IMR-90 (cell line): ENCODE measurements around the gene CMKLR1. TPM values are rescaled to one million over a fixed set of nuclear protein-coding genes. Genes with fewer than 3 reads are reported as not detected.

Source experiments
- ATAC-seq: fragments of 200-7000 bp; cut with Tn5 transposase; 2 replicates; pipeline ENCODE4 v1.9.1; 2020; ENCODE audit warnings: low read depth, mild to moderate bottlenecking, moderate library complexity
- BruUV-seq: library from RNA; stranded (reverse); fragments of 400-500 nt; replicated peaks from 2 replicates; lab custom pipeline; 2021; lab: Mats Ljungman, UMichigan
- CTCF ChIA-PET: fragments of 300-600 bp; formaldehyde crosslinking; extraction: SDS; loops from one replicate; lab custom pipeline; 2021; ENCODE audit warnings: antibody characterized with exemption; lab: Yijun Ruan, JAX
- POLR2A ChIA-PET: fragments of 300-600 bp; sonication (Branson Sonifier 250); formaldehyde crosslinking; loops from one replicate; lab custom pipeline; 2022; ENCODE audit warnings: antibody characterized with exemption; ENCODE audit not compliant: unreplicated experiment; lab: Charles Lee
- DNase-seq: peaks from one replicate; pipeline ENCODE4 v3.0.0; 2013
- H2AFZ ChIP-seq: replicated peaks from 2 replicates; pipeline ENCODE3; 2013; ENCODE audit warnings: low read length, mild to moderate bottlenecking; ENCODE audit not compliant: poor library complexity
- H2AK5ac ChIP-seq: 2 replicates; pipeline ENCODE4 v1.6.1; 2013; ENCODE audit warnings: low read depth, low read length, inconsistent platforms
- H2AK9ac ChIP-seq: replicated peaks from 2 replicates; pipeline ENCODE3; 2013; ENCODE audit warnings: mild to moderate bottlenecking, low read depth, low read length, moderate library complexity; ENCODE audit not compliant: poor library complexity
- H2BK120ac ChIP-seq: 2 replicates; pipeline ENCODE4 v1.6.1; 2013; ENCODE audit warnings: low read depth, low read length, inconsistent platforms
- H2BK15ac ChIP-seq: 3 replicates; pipeline ENCODE4 v1.6.1; 2013; ENCODE audit warnings: low read depth, low read length, inconsistent platforms
- H2BK20ac ChIP-seq: 2 replicates; pipeline ENCODE4 v1.6.1; 2013; ENCODE audit warnings: low read depth, mild to moderate bottlenecking, inconsistent platforms, low read length, moderate library complexity
- H2BK5ac ChIP-seq: 2 replicates; pipeline ENCODE4 v1.6.1; 2013; ENCODE audit warnings: mild to moderate bottlenecking, low read depth, low read length, inconsistent platforms; ENCODE audit not compliant: poor library complexity, severe bottlenecking
- H3K14ac ChIP-seq: replicated peaks from 2 replicates; pipeline ENCODE4 v1.6.1; 2013; ENCODE audit warnings: low read depth, low read length, inconsistent platforms
- H3K18ac ChIP-seq: 2 replicates; pipeline ENCODE4 v1.6.1; 2013; ENCODE audit warnings: low read depth, low read length, control low read depth
- H3K23ac ChIP-seq: 2 replicates; pipeline ENCODE4 v1.6.1; 2013; ENCODE audit warnings: low read depth, low read length, inconsistent platforms
- H3K27ac ChIP-seq: 2 replicates; pipeline ENCODE4 v1.5.1; 2013; ENCODE audit warnings: mild to moderate bottlenecking, control low read depth, low read length; ENCODE audit not compliant: insufficient read depth
- H3K27me3 ChIP-seq: 2 replicates; pipeline ENCODE4 v1.6.1; 2013; ENCODE audit warnings: low read length; ENCODE audit not compliant: control insufficient read depth, insufficient read depth
- H3K36me3 ChIP-seq: 2 replicates; pipeline ENCODE4 v1.6.1; 2013; ENCODE audit warnings: low read length, mixed read lengths; ENCODE audit not compliant: control insufficient read depth, insufficient read depth
- H3K4ac ChIP-seq: 2 replicates; pipeline ENCODE4 v1.6.1; 2013; ENCODE audit warnings: low read depth, low read length, inconsistent platforms
- H3K4me1 ChIP-seq: 2 replicates; pipeline ENCODE4 v1.6.1; 2013; ENCODE audit warnings: low read length, mixed read lengths; ENCODE audit not compliant: control insufficient read depth, insufficient read depth
- H3K4me2 ChIP-seq: 2 replicates; pipeline ENCODE4 v1.6.1; 2013; ENCODE audit warnings: low read depth, mild to moderate bottlenecking, control low read depth, low read length, moderate library complexity
- H3K4me3 ChIP-seq: 2 replicates; pipeline ENCODE4 v1.5.1; 2013; ENCODE audit warnings: low read depth, mild to moderate bottlenecking, control low read depth, low read length, moderate library complexity; ENCODE audit not compliant: insufficient read depth
- H3K56ac ChIP-seq: 2 replicates; pipeline ENCODE4 v1.6.1; 2013; ENCODE audit warnings: low read length, inconsistent platforms; ENCODE audit not compliant: insufficient read depth; ENCODE audit errors: extremely low read depth
- H3K79me1 ChIP-seq, 2 experiments: 2 replicates each; pipeline ENCODE4 v1.6.1; 2013; ENCODE audit warnings: low read length in 2 of 2, inconsistent platforms in 1 of 2, low read depth in 1 of 2
- H3K9ac ChIP-seq: 2 replicates; pipeline ENCODE4 v1.6.1; 2013; ENCODE audit warnings: low read depth, low read length, control low read depth
- H3K9me1 ChIP-seq: 2 replicates; pipeline ENCODE4 v1.6.1; 2013; ENCODE audit warnings: low read length, inconsistent platforms; ENCODE audit not compliant: insufficient read depth
- H3K9me3 ChIP-seq: 2 replicates; pipeline ENCODE4 v1.6.1; 2013; ENCODE audit warnings: low read length; ENCODE audit not compliant: control insufficient read depth, insufficient read depth
- H4K20me1 ChIP-seq: 2 replicates; pipeline ENCODE4 v1.6.1; 2013; ENCODE audit warnings: low read length, inconsistent platforms; ENCODE audit not compliant: insufficient read depth
- H4K5ac ChIP-seq: 2 replicates; pipeline ENCODE4 v1.6.1; 2013; ENCODE audit warnings: mild to moderate bottlenecking, low read depth, low read length, control low read depth
- H4K8ac ChIP-seq, 2 experiments: 2 replicates each; pipeline ENCODE4 v1.6.1; 2013; ENCODE audit warnings: low read depth in 2 of 2, low read length in 2 of 2, control low read depth in 1 of 2, inconsistent platforms in 1 of 2
- H4K91ac ChIP-seq: 2 replicates; pipeline ENCODE4 v1.6.1; 2013; ENCODE audit warnings: low read depth, low read length, inconsistent platforms; ENCODE audit not compliant: insufficient read depth
- BHLHE40 ChIP-seq: fragments of 150-350 bp; IDR thresholded peaks from 2 replicates; pipeline ENCODE4 v1.6.1; 2016; ENCODE audit warnings: mild to moderate bottlenecking, low read depth, low read length
- CHD1 ChIP-seq: IDR thresholded peaks from 2 replicates; pipeline ENCODE4 v1.6.1; 2012; ENCODE audit warnings: low read depth, low read length, improper control_type of control experiment
- MAFK ChIP-seq: IDR thresholded peaks from 2 replicates; pipeline ENCODE4 v1.6.1; 2012; ENCODE audit warnings: low read depth, low read length, improper control_type of control experiment
- MAZ ChIP-seq: IDR thresholded peaks from 2 replicates; pipeline ENCODE4 v1.6.1; 2012; ENCODE audit warnings: low read depth, mild to moderate bottlenecking, low read length, improper control_type of control experiment, moderate library complexity, borderline replicate concordance
- NFE2L2 ChIP-seq: fragments of 150-350 bp; IDR thresholded peaks from 2 replicates; pipeline ENCODE4 v1.6.1; 2016; ENCODE audit warnings: low read depth, mild to moderate bottlenecking, low read length
- RCOR1 ChIP-seq: IDR thresholded peaks from 2 replicates; pipeline ENCODE4 v1.6.1; 2012; ENCODE audit warnings: mild to moderate bottlenecking, low read length, improper control_type of control experiment; ENCODE audit not compliant: insufficient replicate concordance
- RFX5 ChIP-seq: IDR thresholded peaks from 2 replicates; pipeline ENCODE4 v1.8.0; 2012; ENCODE audit warnings: low read depth, mild to moderate bottlenecking, low read length, moderate library complexity
- WGBS, 2 experiments: methylation state at CpG; one replicate each; pipeline versions ENCODE4 v1.1.5 to v1.1.7; 2013; ENCODE audit warnings: missing lambda C conversion rate in 2 of 2; ENCODE audit not compliant: insufficient read length in 1 of 2; ENCODE audit errors: extremely low coverage in 2 of 2; 5-methylcytosine and 5-hydroxymethylcytosine counted together
- dilution Hi-C: fragments of 300-500 bp; cut with HindIII; formaldehyde crosslinking; loops from one replicate; pipeline ENCODE4 v1.14.3; 2018; ENCODE audit warnings: low sequenced_read_pairs; ENCODE audit not compliant: unreplicated experiment
- in situ Hi-C: fragments of 300-500 bp; cut with MboI; formaldehyde crosslinking; loops from 3 replicates; pipeline ENCODE4 v1.14.3; 2019; ENCODE audit warnings: low sequenced_read_pairs, inconsistent platforms, mixed read lengths
- intact Hi-C: fragments of 100-400 bp; cut with micrococcal nuclease; formaldehyde crosslinking; loops from 2 replicates; pipeline ENCODE4 v1.10.0; 2022
- polyA plus RNA-seq, 3 experiments: library from polyadenylated mRNA; depleted of rRNA; stranded (reverse); fragments of >200 nt; gene quantifications; 2 replicates each; pipeline ENCODE4 v1.2.3, GENCODE V29; 2012; ENCODE audit warnings: low replicate concordance in 1 of 3
- total RNA-seq: library from RNA; depleted of rRNA; stranded (reverse); fragments of >200 nt; gene quantifications from 2 replicates; pipeline ENCODE4 v1.2.3, GENCODE V29; 2012
- TF ChIP-seq, protein P1 (sequence below): conservative IDR thresholded peaks from 2 replicates; pipeline ENCODE4 v1.5.1; 2012; ENCODE audit warnings: mild to moderate bottlenecking, low read depth, low read length, improper control_type of control experiment
- TF ChIP-seq, protein P2 (sequence below): fragments of 150-350 bp; IDR thresholded peaks from 2 replicates; pipeline ENCODE4 v1.6.1; 2017; ENCODE audit warnings: mild to moderate bottlenecking, antibody characterized with exemption, low read length, low read depth

CMKLR1 gene
- total and polyA plus RNA-seq, 2 of the 4 experiments (the other 2 are of a cell fraction), result not detected

DNA sequence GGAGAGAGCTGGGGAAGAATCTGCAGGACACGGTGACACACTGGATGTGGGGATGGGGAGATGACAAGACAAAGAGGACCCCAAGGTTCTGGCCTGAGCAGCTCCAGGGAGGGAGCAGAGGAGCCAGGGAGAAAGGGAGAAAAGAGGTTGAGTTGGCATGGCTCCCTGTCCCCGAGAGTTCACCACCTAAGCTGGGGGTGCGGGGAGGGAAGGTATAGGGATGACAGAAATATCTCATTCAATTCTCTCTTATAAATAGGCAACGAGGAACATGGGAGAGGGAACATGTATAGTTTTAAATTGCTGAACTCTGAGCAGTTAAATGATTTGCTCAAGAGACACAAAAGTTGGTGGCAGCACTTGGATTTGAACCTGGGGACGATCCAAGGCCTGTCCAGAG lies 85.1 kb downstream of the CMKLR1 start:
- H2AK9ac ChIP-seq, result no peak overlapping the region
- no peak overlapping the region for H3K14ac ChIP-seq
- no peaks in the 10 kb centered on the region for H3K36me3 ChIP-seq
- H2BK20ac ChIP-seq, result no peak overlapping the region
- no peak overlapping the region for H2AK5ac ChIP-seq
- H3K27ac ChIP-seq, result no peak overlapping the region
- CTCF ChIA-PET, result interaction anchor here (0.5 kb wide), 1 partner anchor 165 kb away, joined by 3 read pairs; no protein-coding TSS in a partner anchor
- POLR2A ChIA-PET, result no interaction called here
- no peak overlapping the region for H3K4ac ChIP-seq
- H2AFZ ChIP-seq, result no peak overlapping the region
- no peak overlapping the region for H2BK15ac ChIP-seq
- no peaks in the 10 kb centered on the region for H3K27me3 ChIP-seq
- TF ChIP-seq, protein P1, sequence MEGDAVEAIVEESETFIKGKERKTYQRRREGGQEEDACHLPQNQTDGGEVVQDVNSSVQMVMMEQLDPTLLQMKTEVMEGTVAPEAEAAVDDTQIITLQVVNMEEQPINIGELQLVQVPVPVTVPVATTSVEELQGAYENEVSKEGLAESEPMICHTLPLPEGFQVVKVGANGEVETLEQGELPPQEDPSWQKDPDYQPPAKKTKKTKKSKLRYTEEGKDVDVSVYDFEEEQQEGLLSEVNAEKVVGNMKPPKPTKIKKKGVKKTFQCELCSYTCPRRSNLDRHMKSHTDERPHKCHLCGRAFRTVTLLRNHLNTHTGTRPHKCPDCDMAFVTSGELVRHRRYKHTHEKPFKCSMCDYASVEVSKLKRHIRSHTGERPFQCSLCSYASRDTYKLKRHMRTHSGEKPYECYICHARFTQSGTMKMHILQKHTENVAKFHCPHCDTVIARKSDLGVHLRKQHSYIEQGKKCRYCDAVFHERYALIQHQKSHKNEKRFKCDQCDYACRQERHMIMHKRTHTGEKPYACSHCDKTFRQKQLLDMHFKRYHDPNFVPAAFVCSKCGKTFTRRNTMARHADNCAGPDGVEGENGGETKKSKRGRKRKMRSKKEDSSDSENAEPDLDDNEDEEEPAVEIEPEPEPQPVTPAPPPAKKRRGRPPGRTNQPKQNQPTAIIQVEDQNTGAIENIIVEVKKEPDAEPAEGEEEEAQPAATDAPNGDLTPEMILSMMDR, result no peak
- TF ChIP-seq BHLHE40 (no peak), RCOR1 (no peak), NFE2L2 (no peak), RFX5 (no peak), MAZ (no peak), CHD1 (no peak), MAFK (no peak)
- TF ChIP-seq, protein P2, sequence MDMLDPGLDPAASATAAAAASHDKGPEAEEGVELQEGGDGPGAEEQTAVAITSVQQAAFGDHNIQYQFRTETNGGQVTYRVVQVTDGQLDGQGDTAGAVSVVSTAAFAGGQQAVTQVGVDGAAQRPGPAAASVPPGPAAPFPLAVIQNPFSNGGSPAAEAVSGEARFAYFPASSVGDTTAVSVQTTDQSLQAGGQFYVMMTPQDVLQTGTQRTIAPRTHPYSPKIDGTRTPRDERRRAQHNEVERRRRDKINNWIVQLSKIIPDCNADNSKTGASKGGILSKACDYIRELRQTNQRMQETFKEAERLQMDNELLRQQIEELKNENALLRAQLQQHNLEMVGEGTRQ, result no peak
- no peak overlapping the region for H2BK120ac ChIP-seq
- no TSS peak for BruUV-seq
- H3K9me1 ChIP-seq, result no peaks in the 10 kb centered on the region
- in situ Hi-C loops, result no loop called here
- H2BK5ac ChIP-seq, result no peak overlapping the region
- H3K9me3 ChIP-seq, result no peaks in the 10 kb centered on the region
- no peaks in the 10 kb centered on the region for H4K20me1 ChIP-seq
- H3K79me1 ChIP-seq, result no peaks in the 10 kb centered on the region
- no peak overlapping the region for H3K23ac ChIP-seq
- dilution Hi-C loops, result no loop called here
- H4K5ac ChIP-seq, result no peak overlapping the region
- ATAC-seq (no peak), DNase-seq (no peak)
- no peak overlapping the region for H3K4me2 ChIP-seq
- intact Hi-C loops, result no loop called here
- H3K4me3 ChIP-seq, result no peak overlapping the region
- no peak overlapping the region for H4K91ac ChIP-seq
- no peak overlapping the region for H3K9ac ChIP-seq
- no peak overlapping the region for H4K8ac ChIP-seq
- no peaks in the 10 kb centered on the region for H3K4me1 ChIP-seq
- WGBS, 2 experiments, result no CpG with 5 or more reads among the region's 5 CpGs
- no peak overlapping the region for H3K18ac ChIP-seq
- H3K56ac ChIP-seq, result no peak overlapping the region
